Hepatocyte (in vitro differentiated cells): Measurements from ENCODE around the gene PTPRD.

ENCODE experiments used
- EZH2 ChIP-seq: fragments of 200-600 bp; sonication (generic); IDR thresholded peaks from 2 replicates; pipeline ENCODE4 v1.6.1; 2016; ENCODE audit warnings: antibody characterized with exemption, mild to moderate bottlenecking, borderline replicate concordance
- EZH2phosphoT487 ChIP-seq: fragments of 200-600 bp; sonication (generic); IDR thresholded peaks from one replicate; pipeline ENCODE4 v1.6.1; 2018; ENCODE audit warnings: antibody characterized with exemption, mild to moderate bottlenecking, low read depth, moderate library complexity; ENCODE audit not compliant: unreplicated experiment, severe bottlenecking
- TF ChIP-seq, protein P1 (sequence below): fragments of 200-600 bp; sonication (generic); IDR thresholded peaks from 2 replicates; pipeline ENCODE4 v1.5.1; 2016; ENCODE audit warnings: antibody characterized with exemption, mild to moderate bottlenecking; ENCODE audit not compliant: poor library complexity

DNA sequence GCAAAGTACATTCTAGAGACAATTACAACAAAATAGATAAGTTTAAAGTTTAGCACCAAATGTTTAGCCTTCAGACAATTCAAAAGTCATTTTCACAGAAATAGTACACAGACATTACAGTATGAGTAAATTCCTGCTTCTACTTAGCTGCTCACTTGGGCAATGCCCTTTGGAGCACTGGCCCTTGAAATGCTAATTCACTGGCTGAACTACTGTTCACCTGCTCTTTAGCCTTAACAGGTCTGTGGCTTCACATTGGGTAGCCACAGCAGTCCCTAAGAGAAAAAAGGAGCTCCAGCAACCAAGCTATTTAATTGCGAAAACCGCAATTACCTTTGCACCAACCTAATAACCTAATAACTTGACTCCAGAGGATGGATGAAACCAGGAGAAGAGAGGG, 1897.0 kb downstream of the PTPRD start:
- no peak for TF ChIP-seq EZH2phosphoT487
- TF ChIP-seq, protein P1, sequence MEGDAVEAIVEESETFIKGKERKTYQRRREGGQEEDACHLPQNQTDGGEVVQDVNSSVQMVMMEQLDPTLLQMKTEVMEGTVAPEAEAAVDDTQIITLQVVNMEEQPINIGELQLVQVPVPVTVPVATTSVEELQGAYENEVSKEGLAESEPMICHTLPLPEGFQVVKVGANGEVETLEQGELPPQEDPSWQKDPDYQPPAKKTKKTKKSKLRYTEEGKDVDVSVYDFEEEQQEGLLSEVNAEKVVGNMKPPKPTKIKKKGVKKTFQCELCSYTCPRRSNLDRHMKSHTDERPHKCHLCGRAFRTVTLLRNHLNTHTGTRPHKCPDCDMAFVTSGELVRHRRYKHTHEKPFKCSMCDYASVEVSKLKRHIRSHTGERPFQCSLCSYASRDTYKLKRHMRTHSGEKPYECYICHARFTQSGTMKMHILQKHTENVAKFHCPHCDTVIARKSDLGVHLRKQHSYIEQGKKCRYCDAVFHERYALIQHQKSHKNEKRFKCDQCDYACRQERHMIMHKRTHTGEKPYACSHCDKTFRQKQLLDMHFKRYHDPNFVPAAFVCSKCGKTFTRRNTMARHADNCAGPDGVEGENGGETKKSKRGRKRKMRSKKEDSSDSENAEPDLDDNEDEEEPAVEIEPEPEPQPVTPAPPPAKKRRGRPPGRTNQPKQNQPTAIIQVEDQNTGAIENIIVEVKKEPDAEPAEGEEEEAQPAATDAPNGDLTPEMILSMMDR: no peak
- TF ChIP-seq EZH2: no peak
